Measurements from ENCODE around the gene RBM43. TPM values are rescaled to one million over a fixed set of nuclear protein-coding genes. Genes with fewer than 3 reads are reported as not detected.

Gene RBM43
- polyA plus RNA-seq, 6 donors from 2014 or later: 0.96 to 3.6 (median 3.0) TPM; not detected in 1

- Mint-ChIP-seq H3K9me3 (no peaks in the 10 kb centered on the region), H3K27ac (peak overlapping the region in 4 of 6 donors; percentile 3 to 80 (median 48)), H3K27me3 (no peaks in the 10 kb centered on the region), H3K36me3 (no peaks in the 10 kb centered on the region), H3K4me3 (peak overlapping the region in 5 of 8 donors; percentile 10 to 75 (median 37)), H3K4me1 (peaks cover 17 to 31% (median 25%) of the 10 kb centered on the region in 3 donors)
- no peak for ATAC-seq (ENCODE audit: low read depth in 2 of 2)
- DNase-seq: no peak
Measured at GRCh38 chr2:151264157-151264825, 2.6 kb upstream of the RBM43 start.

- H3K27ac Mint-ChIP-seq: peak overlapping the region in 3 of 6 donors; percentile 65 to 98 (median 88)
- no peaks in the 10 kb centered on the region for H3K9me3 Mint-ChIP-seq
- ATAC-seq (ENCODE audit: low read depth in 2 of 2) (no peak), DNase-seq (no peak)
- H3K4me1 Mint-ChIP-seq: peaks cover 21 to 28% (median 25%) of the 10 kb centered on the region in 3 donors
- no peaks in the 10 kb centered on the region for H3K27me3 Mint-ChIP-seq
- peak overlapping the region; percentile 16 to 98 (median 91) for H3K4me3 Mint-ChIP-seq
- H3K36me3 Mint-ChIP-seq: no peaks in the 10 kb centered on the region
Measured at GRCh38 chr2:151262629-151263028, 966 bp upstream of the RBM43 start.

GRCh38 chr2:151261977-151262291 is 271 bp upstream of the RBM43 start:
- peak overlapping the region; percentile 83 to 98 (median 92) for H3K27ac Mint-ChIP-seq
- peaks cover 16 to 27% (median 18%) of the 10 kb centered on the region in 3 donors for H3K4me1 Mint-ChIP-seq
- DNase-seq (no peak), ATAC-seq (ENCODE audit: low read depth in 2 of 2) (no peak)
- H3K36me3 Mint-ChIP-seq: no peaks in the 10 kb centered on the region
- peak overlapping the region; percentile 87 to 98 (median 96) for H3K4me3 Mint-ChIP-seq
- H3K27me3 Mint-ChIP-seq: no peaks in the 10 kb centered on the region
- no peaks in the 10 kb centered on the region for H3K9me3 Mint-ChIP-seq

GRCh38 chr2:151260573-151261230 is 961 bp downstream of the RBM43 start:
- peak overlapping the region; percentile 87 to 98 (median 96) for H3K4me3 Mint-ChIP-seq
- H3K27ac Mint-ChIP-seq: peak overlapping the region; percentile 88 to 98 (median 94)
- H3K9me3 Mint-ChIP-seq: no peaks in the 10 kb centered on the region
- peaks cover 14 to 25% (median 16%) of the 10 kb centered on the region in 3 donors for H3K4me1 Mint-ChIP-seq
- DNase-seq (no peak), ATAC-seq (ENCODE audit: low read depth in 2 of 2) (peak in 1 of 2 donors; percentile 1)
- H3K27me3 Mint-ChIP-seq: no peaks in the 10 kb centered on the region
- no peaks in the 10 kb centered on the region for H3K36me3 Mint-ChIP-seq

- Mint-ChIP-seq H3K36me3 (peaks cover 11 to 15% of the 10 kb centered on the region in 2 donors), H3K4me1 (peaks cover 16 to 22% (median 22%) of the 10 kb centered on the region in 3 donors), H3K27me3 (no peaks in the 10 kb centered on the region), H3K4me3 (peak overlapping the region in 1 of 8 donors; percentile 58), H3K9me3 (no peaks in the 10 kb centered on the region), H3K27ac (no peak overlapping the region)
- ATAC-seq (ENCODE audit: low read depth in 2 of 2): no peak
- no peak for DNase-seq
Measured at GRCh38 chr2:151258121-151258520, 3.5 kb downstream of the RBM43 start.

- DNase-seq (no peak), ATAC-seq (ENCODE audit: low read depth in 2 of 2) (no peak)
- H3K9me3 Mint-ChIP-seq: peaks cover 0 to 25% (median 18%) of the 10 kb centered on the region in 7 donors
- no peak overlapping the region for H3K27ac Mint-ChIP-seq
- H3K27me3 Mint-ChIP-seq: no peaks in the 10 kb centered on the region
- H3K36me3 Mint-ChIP-seq: peaks cover 49 to 50% of the 10 kb centered on the region in 2 donors
- H3K4me1 Mint-ChIP-seq: peaks cover 0 to 8% (median 0%) of the 10 kb centered on the region in 3 donors
- H3K4me3 Mint-ChIP-seq: no peak overlapping the region
Measured at GRCh38 chr2:151252646-151253045, 9.0 kb downstream of the RBM43 start.

GRCh38 chr2:151251012-151251411 is 10.7 kb downstream of the RBM43 start:
- Mint-ChIP-seq H3K27ac (peak overlapping the region in 2 of 6 donors; percentile 2 to 63), H3K4me3 (no peak overlapping the region), H3K36me3 (peaks cover 49 to 50% of the 10 kb centered on the region in 2 donors), H3K4me1 (peaks cover 0 to 8% (median 0%) of the 10 kb centered on the region in 3 donors), H3K9me3 (peaks cover 0 to 33% (median 21%) of the 10 kb centered on the region in 7 donors), H3K27me3 (no peaks in the 10 kb centered on the region)
- no peak for DNase-seq
- ATAC-seq (ENCODE audit: low read depth in 2 of 2): no peak

GRCh38 chr2:151247432-151247831 is 14.2 kb downstream of the RBM43 start:
- no peak for DNase-seq
- Mint-ChIP-seq H3K4me3 (no peak overlapping the region), H3K36me3 (peaks cover 42 to 50% of the 10 kb centered on the region in 2 donors), H3K4me1 (no peaks in the 10 kb centered on the region), H3K27me3 (no peaks in the 10 kb centered on the region), H3K27ac (no peak overlapping the region), H3K9me3 (peaks cover 9 to 46% (median 31%) of the 10 kb centered on the region in 7 donors)
- ATAC-seq (ENCODE audit: low read depth in 2 of 2): no peak

- no peaks in the 10 kb centered on the region for H3K27me3 Mint-ChIP-seq
- no peak overlapping the region for H3K27ac Mint-ChIP-seq
- no peak for ATAC-seq (ENCODE audit: low read depth in 2 of 2)
- peaks cover 31 to 39% of the 10 kb centered on the region in 2 donors for H3K36me3 Mint-ChIP-seq
- no peak overlapping the region for H3K4me3 Mint-ChIP-seq
- DNase-seq: no peak
- peaks cover 9 to 46% (median 31%) of the 10 kb centered on the region in 7 donors for H3K9me3 Mint-ChIP-seq
- no peaks in the 10 kb centered on the region for H3K4me1 Mint-ChIP-seq
Measured at GRCh38 chr2:151246152-151246551, 15.5 kb downstream of the RBM43 start.

- Mint-ChIP-seq H3K9me3 (peaks cover 0 to 30% (median 18%) of the 10 kb centered on the region in 7 donors), H3K4me3 (no peak overlapping the region), H3K4me1 (no peaks in the 10 kb centered on the region), H3K36me3 (peaks cover 19% of the 10 kb centered on the region in 2 donors), H3K27me3 (peaks cover 0 to 5% (median 0%) of the 10 kb centered on the region in 3 donors), H3K27ac (no peak overlapping the region)
- DNase-seq: no peak
- ATAC-seq (ENCODE audit: low read depth in 2 of 2): no peak
Measured at GRCh38 chr2:151243468-151243867, 18.2 kb downstream of the RBM43 start.

GRCh38 chr2:151241224-151241623 is 20.4 kb downstream of the RBM43 start:
- H3K27me3 Mint-ChIP-seq: peaks cover 0 to 5% (median 0%) of the 10 kb centered on the region in 3 donors
- no peak overlapping the region for H3K27ac Mint-ChIP-seq
- H3K4me3 Mint-ChIP-seq: no peak overlapping the region
- no peak for DNase-seq
- H3K9me3 Mint-ChIP-seq: peaks cover 0 to 15% (median 9%) of the 10 kb centered on the region in 7 donors
- H3K4me1 Mint-ChIP-seq: no peaks in the 10 kb centered on the region
- peaks cover 11 to 12% of the 10 kb centered on the region in 2 donors for H3K36me3 Mint-ChIP-seq
- ATAC-seq (ENCODE audit: low read depth in 2 of 2): no peak

- H3K27me3 Mint-ChIP-seq: peaks cover 0 to 5% (median 0%) of the 10 kb centered on the region in 3 donors
- H3K27ac Mint-ChIP-seq: no peak overlapping the region
- H3K9me3 Mint-ChIP-seq: peaks cover 0 to 7% (median 5%) of the 10 kb centered on the region in 7 donors
- no peaks in the 10 kb centered on the region for H3K4me1 Mint-ChIP-seq
- H3K36me3 Mint-ChIP-seq: peaks cover 6 to 7% of the 10 kb centered on the region in 2 donors
- no peak for ATAC-seq (ENCODE audit: low read depth in 2 of 2)
- no peak for DNase-seq
- H3K4me3 Mint-ChIP-seq: no peak overlapping the region
Measured at GRCh38 chr2:151240433-151240832, 21.2 kb downstream of the RBM43 start.

GRCh38 chr2:151239624-151240023 is 22.0 kb downstream of the RBM43 start:
- peaks cover 0 to 3% (median 0%) of the 10 kb centered on the region in 7 donors for H3K9me3 Mint-ChIP-seq
- H3K27ac Mint-ChIP-seq: no peak overlapping the region
- H3K27me3 Mint-ChIP-seq: peaks cover 0 to 5% (median 0%) of the 10 kb centered on the region in 3 donors
- H3K4me1 Mint-ChIP-seq: no peaks in the 10 kb centered on the region
- no peaks in the 10 kb centered on the region for H3K36me3 Mint-ChIP-seq
- no peak overlapping the region for H3K4me3 Mint-ChIP-seq
- no peak for DNase-seq
- ATAC-seq (ENCODE audit: low read depth in 2 of 2): no peak

All from naive B cell (primary cell).